Tibial nerve (tissue), 4 donors: Measurements from ENCODE around the gene GRIP2. TPM values are rescaled to one million over a fixed set of nuclear protein-coding genes. Genes with fewer than 3 reads are reported as not detected.

ENCODE experiments used
- DNase-seq, 2 donors: peaks; one replicate each; pipeline ENCODE4 v3.0.0-alpha.2; 2019; ENCODE audit warnings: low spot score in 2 of 2
- H3K27ac ChIP-seq, 4 donors: fragments of 200-600 bp; sonication (generic) in 3 of 4; one replicate each; pipeline ENCODE4 v1.5.1; 2017 to 2019; ENCODE audit warnings: mild to moderate bottlenecking in 1 of 4
- H3K27me3 ChIP-seq, 2 donors: fragments of 200-600 bp; sonication (generic) in 1 of 2; one replicate each; pipeline versions ENCODE4 v1.5.1 to v1.6.0; 2017 to 2019
- H3K36me3 ChIP-seq, 3 donors: fragments of 200-600 bp; sonication (generic); one replicate each; pipeline ENCODE4 v1.5.1; 2018 to 2019
- H3K4me1 ChIP-seq, 4 donors: fragments of 200-600 bp; sonication (generic) in 3 of 4; one replicate each; pipeline ENCODE4 v1.5.1; 2017 to 2019
- H3K4me3 ChIP-seq, 4 donors: fragments of 200-600 bp; sonication (generic) in 3 of 4; one replicate each; pipeline ENCODE4 v1.5.1; 2017 to 2019; ENCODE audit warnings: mild to moderate bottlenecking in 1 of 4, moderate library complexity in 1 of 4
- H3K9me3 ChIP-seq, 4 donors: fragments of 200-600 bp; sonication (generic) in 3 of 4; one replicate each; pipeline ENCODE4 v1.5.1; 2017 to 2019
- CTCF ChIP-seq, 5 experiments: fragments of 200-600 bp in 3 of 5; fragments of 450-650 bp in 2 of 5; sonication (generic) in 3 of 5; IDR thresholded peaks; one replicate each; pipeline ENCODE4 v1.5.1; 2016 to 2019; ENCODE audit warnings: antibody characterized with exemption in 5 of 5, mild to moderate bottlenecking in 3 of 5, moderate library complexity in 2 of 5
- EP300 ChIP-seq, 2 donors: sonication (generic); formaldehyde crosslinking; IDR thresholded peaks; one replicate each; pipeline ENCODE4 v1.6.1; 2017; ENCODE audit warnings: antibody characterized with exemption in 2 of 2, mild to moderate bottlenecking in 1 of 2
- POLR2A ChIP-seq, 2 donors: fragments of 450-650 bp; IDR thresholded peaks; one replicate each; pipeline ENCODE4 v1.6.1; 2017; ENCODE audit warnings: antibody characterized with exemption in 2 of 2, mild to moderate bottlenecking in 2 of 2, moderate library complexity in 2 of 2
- WGBS, 2 donors: methylation state at CpG; one replicate each; pipeline ENCODE4 v1.1.5; 2018; 5-methylcytosine and 5-hydroxymethylcytosine counted together
- total RNA-seq, 4 donors: library from RNA; depleted of rRNA; stranded (reverse); fragments of >200 nt; gene quantifications; one replicate each; pipeline ENCODE4 v1.1.0, GENCODE V29; 2016

The GRIP2 gene
- total RNA-seq, 4 donors from 2014 or later: 0.21 to 1.5 (median 0.99) TPM

- H3K36me3 ChIP-seq: peaks cover 0 to 5% (median 0%) of the 10 kb centered on the region in 3 donors
- no peak overlapping the region for H3K27ac ChIP-seq
- TF ChIP-seq POLR2A (IDR thresholded peaks at IDR 0.05) (no peak), CTCF (IDR thresholded peaks at IDR 0.05) (no peak)
- H3K4me3 ChIP-seq: no peak overlapping the region
- DNase-seq: no peak
- H3K9me3 ChIP-seq: peaks cover 0 to 11% (median 0%) of the 10 kb centered on the region in 4 donors
- H3K4me1 ChIP-seq: peaks cover 0 to 4% (median 0%) of the 10 kb centered on the region in 4 donors
- no peaks in the 10 kb centered on the region for H3K27me3 ChIP-seq
- 93 to 95% methylated on average over 6 of the region's 6 CpGs for WGBS, 2 donors
Measured at GRCh38 chr3:14507757-14508504, 32.2 kb downstream of the GRIP2 start.

GRCh38 chr3:14507305-14507741, 32.8 kb downstream of the GRIP2 start:
- DNase-seq: no peak
- H3K27me3 ChIP-seq: no peaks in the 10 kb centered on the region
- 81 to 86% methylated on average over 12 of the region's 13 CpGs for WGBS, 2 donors
- H3K9me3 ChIP-seq: peaks cover 0 to 17% (median 3%) of the 10 kb centered on the region in 4 donors
- H3K27ac ChIP-seq: no peak overlapping the region
- peaks cover 0 to 4% (median 0%) of the 10 kb centered on the region in 4 donors for H3K4me1 ChIP-seq
- peaks cover 0 to 5% (median 0%) of the 10 kb centered on the region in 3 donors for H3K36me3 ChIP-seq
- H3K4me3 ChIP-seq: no peak overlapping the region
- TF ChIP-seq CTCF (IDR thresholded peaks at IDR 0.05): no peak
- no peak for TF ChIP-seq POLR2A (IDR thresholded peaks at IDR 0.05)
- TF ChIP-seq EP300 (IDR thresholded peaks at IDR 0.05): no peak

- no peak for DNase-seq
- Histone ChIP-seq H3K36me3 (peaks cover 0 to 5% (median 0%) of the 10 kb centered on the region in 3 donors), H3K9me3 (peaks cover 0 to 23% (median 5%) of the 10 kb centered on the region in 4 donors), H3K27me3 (no peaks in the 10 kb centered on the region), H3K4me1 (peaks cover 0 to 4% (median 0%) of the 10 kb centered on the region in 4 donors), H3K27ac (no peak overlapping the region), H3K4me3 (no peak overlapping the region)
- TF ChIP-seq CTCF (IDR thresholded peaks at IDR 0.05): no peak
- no peak for TF ChIP-seq POLR2A (IDR thresholded peaks at IDR 0.05)
- TF ChIP-seq EP300 (IDR thresholded peaks at IDR 0.05): no peak
- WGBS, 2 donors: 89 to 90% methylated on average over 12 to 15 of the region's 15 CpGs
Measured at GRCh38 chr3:14506626-14507304, 33.4 kb downstream of the GRIP2 start.

- peaks cover 0 to 5% (median 0%) of the 10 kb centered on the region in 3 donors for H3K36me3 ChIP-seq
- H3K9me3 ChIP-seq: peaks cover 0 to 28% (median 7%) of the 10 kb centered on the region in 4 donors
- no peak for DNase-seq
- no peak for TF ChIP-seq CTCF (IDR thresholded peaks at IDR 0.05)
- TF ChIP-seq POLR2A (IDR thresholded peaks at IDR 0.05): no peak
- no peak for TF ChIP-seq EP300 (IDR thresholded peaks at IDR 0.05)
- peaks cover 0 to 4% (median 0%) of the 10 kb centered on the region in 4 donors for H3K4me1 ChIP-seq
- no peak overlapping the region for H3K4me3 ChIP-seq
- no peaks in the 10 kb centered on the region for H3K27me3 ChIP-seq
- no peak overlapping the region for H3K27ac ChIP-seq
- WGBS, 2 donors: 72 to 78% methylated on average over 12 to 15 of the region's 16 CpGs
Measured at GRCh38 chr3:14505803-14506500, 34.2 kb downstream of the GRIP2 start.
